Measurements from ENCODE around the gene CMC4.

The CMC4 gene

GRCh38 chrX:155070663-155070974 lies 317 bp downstream of the CMC4 start:
- Histone ChIP-seq H3K9ac (ENCODE audit: low read length) (peak overlapping the region; percentile 87), H3K27me3 (replicated peaks; ENCODE audit: control insufficient read depth, insufficient read depth, low read length) (no peaks in the 10 kb centered on the region), H3K9me3 (ENCODE audit: control insufficient read depth, low read length) (no peaks in the 10 kb centered on the region), H3K4me3 (ENCODE audit: low read length) (peak overlapping the region; percentile 86), H3K36me3 (ENCODE audit: control insufficient read depth, insufficient read depth, low read length, severe bottlenecking) (no peaks in the 10 kb centered on the region), H3K4me1 (ENCODE audit: control insufficient read depth, insufficient read depth, low read length) (peaks cover 27% of the 10 kb centered on the region)
- DNase-seq (ENCODE audit: low read depth): peak; percentile 53

- Histone ChIP-seq H3K36me3 (ENCODE audit: control insufficient read depth, insufficient read depth, low read length, severe bottlenecking) (no peaks in the 10 kb centered on the region), H3K9me3 (ENCODE audit: control insufficient read depth, low read length) (no peaks in the 10 kb centered on the region), H3K4me1 (ENCODE audit: control insufficient read depth, insufficient read depth, low read length) (peaks cover 33% of the 10 kb centered on the region), H3K4me3 (ENCODE audit: low read length) (peak overlapping the region; percentile 86), H3K9ac (ENCODE audit: low read length) (peak overlapping the region; percentile 87), H3K27me3 (replicated peaks; ENCODE audit: control insufficient read depth, insufficient read depth, low read length) (no peaks in the 10 kb centered on the region)
- DNase-seq (ENCODE audit: low read depth): no peak
These were observed 898 bp downstream of the CMC4 start for GRCh38 chrX:155070038-155070437.

- Histone ChIP-seq H3K36me3 (ENCODE audit: control insufficient read depth, insufficient read depth, low read length, severe bottlenecking) (no peaks in the 10 kb centered on the region), H3K4me1 (ENCODE audit: control insufficient read depth, insufficient read depth, low read length) (peaks cover 36% of the 10 kb centered on the region), H3K9me3 (ENCODE audit: control insufficient read depth, low read length) (no peaks in the 10 kb centered on the region), H3K4me3 (ENCODE audit: low read length) (peak overlapping the region; percentile 86), H3K27me3 (replicated peaks; ENCODE audit: control insufficient read depth, insufficient read depth, low read length) (no peaks in the 10 kb centered on the region), H3K9ac (ENCODE audit: low read length) (peak overlapping the region; percentile 87)
- DNase-seq (ENCODE audit: low read depth): no peak
These were observed 1.5 kb downstream of the CMC4 start for GRCh38 chrX:155069414-155069813.

- Histone ChIP-seq H3K9me3 (ENCODE audit: control insufficient read depth, low read length) (no peaks in the 10 kb centered on the region), H3K4me3 (ENCODE audit: low read length) (no peak overlapping the region), H3K9ac (ENCODE audit: low read length) (no peak overlapping the region), H3K36me3 (ENCODE audit: control insufficient read depth, insufficient read depth, low read length, severe bottlenecking) (no peaks in the 10 kb centered on the region), H3K4me1 (ENCODE audit: control insufficient read depth, insufficient read depth, low read length) (peaks cover 36% of the 10 kb centered on the region), H3K27me3 (replicated peaks; ENCODE audit: control insufficient read depth, insufficient read depth, low read length) (no peaks in the 10 kb centered on the region)
- DNase-seq (ENCODE audit: low read depth): peak; percentile 49
These were observed 2.8 kb downstream of the CMC4 start for GRCh38 chrX:155068165-155068564.

GRCh38 chrX:155065035-155065734 lies 5.8 kb downstream of the CMC4 start:
- H3K4me1 ChIP-seq (ENCODE audit: control insufficient read depth, insufficient read depth, low read length): peaks cover 36% of the 10 kb centered on the region
- no peaks in the 10 kb centered on the region for H3K36me3 ChIP-seq (ENCODE audit: control insufficient read depth, insufficient read depth, low read length, severe bottlenecking)
- peak; percentile 24 for DNase-seq (ENCODE audit: low read depth)
- no peak overlapping the region for H3K4me3 ChIP-seq (ENCODE audit: low read length)
- H3K27me3 ChIP-seq (replicated peaks; ENCODE audit: control insufficient read depth, insufficient read depth, low read length): no peaks in the 10 kb centered on the region
- H3K9ac ChIP-seq (ENCODE audit: low read length): no peak overlapping the region
- no peaks in the 10 kb centered on the region for H3K9me3 ChIP-seq (ENCODE audit: control insufficient read depth, low read length)

- DNase-seq (ENCODE audit: low read depth): no peak
- Histone ChIP-seq H3K36me3 (ENCODE audit: control insufficient read depth, insufficient read depth, low read length, severe bottlenecking) (no peaks in the 10 kb centered on the region), H3K4me3 (ENCODE audit: low read length) (no peak overlapping the region), H3K4me1 (ENCODE audit: control insufficient read depth, insufficient read depth, low read length) (peaks cover 16% of the 10 kb centered on the region), H3K9me3 (ENCODE audit: control insufficient read depth, low read length) (no peaks in the 10 kb centered on the region), H3K27me3 (replicated peaks; ENCODE audit: control insufficient read depth, insufficient read depth, low read length) (no peaks in the 10 kb centered on the region), H3K9ac (ENCODE audit: low read length) (no peak overlapping the region)
These were observed 9.2 kb downstream of the CMC4 start for GRCh38 chrX:155061760-155062159.

- DNase-seq (ENCODE audit: low read depth): peak; percentile 74
- H3K9me3 ChIP-seq (ENCODE audit: control insufficient read depth, low read length): no peaks in the 10 kb centered on the region
- peaks cover 4% of the 10 kb centered on the region for H3K36me3 ChIP-seq (ENCODE audit: control insufficient read depth, insufficient read depth, low read length, severe bottlenecking)
- H3K4me3 ChIP-seq (ENCODE audit: low read length): peak overlapping the region; percentile 39
- H3K9ac ChIP-seq (ENCODE audit: low read length): peak overlapping the region; percentile 20
- no peaks in the 10 kb centered on the region for H3K27me3 ChIP-seq (replicated peaks; ENCODE audit: control insufficient read depth, insufficient read depth, low read length)
- peaks cover 5% of the 10 kb centered on the region for H3K4me1 ChIP-seq (ENCODE audit: control insufficient read depth, insufficient read depth, low read length)
These were observed 13.8 kb downstream of the CMC4 start for GRCh38 chrX:155056877-155057792.

GRCh38 chrX:155056471-155056870 lies 14.5 kb downstream of the CMC4 start:
- H3K27me3 ChIP-seq (replicated peaks; ENCODE audit: control insufficient read depth, insufficient read depth, low read length): no peaks in the 10 kb centered on the region
- peaks cover 5% of the 10 kb centered on the region for H3K4me1 ChIP-seq (ENCODE audit: control insufficient read depth, insufficient read depth, low read length)
- DNase-seq (ENCODE audit: low read depth): no peak
- peak overlapping the region; percentile 20 for H3K9ac ChIP-seq (ENCODE audit: low read length)
- H3K4me3 ChIP-seq (ENCODE audit: low read length): no peak overlapping the region
- no peaks in the 10 kb centered on the region for H3K9me3 ChIP-seq (ENCODE audit: control insufficient read depth, low read length)
- peaks cover 10% of the 10 kb centered on the region for H3K36me3 ChIP-seq (ENCODE audit: control insufficient read depth, insufficient read depth, low read length, severe bottlenecking)

GRCh38 chrX:155055494-155055893 lies 15.4 kb downstream of the CMC4 start:
- Histone ChIP-seq H3K4me1 (ENCODE audit: control insufficient read depth, insufficient read depth, low read length) (peaks cover 5% of the 10 kb centered on the region), H3K4me3 (ENCODE audit: low read length) (no peak overlapping the region), H3K9me3 (ENCODE audit: control insufficient read depth, low read length) (no peaks in the 10 kb centered on the region), H3K27me3 (replicated peaks; ENCODE audit: control insufficient read depth, insufficient read depth, low read length) (no peaks in the 10 kb centered on the region), H3K9ac (ENCODE audit: low read length) (no peak overlapping the region), H3K36me3 (ENCODE audit: control insufficient read depth, insufficient read depth, low read length, severe bottlenecking) (peaks cover 10% of the 10 kb centered on the region)
- DNase-seq (ENCODE audit: low read depth): no peak

- Histone ChIP-seq H3K27me3 (replicated peaks; ENCODE audit: control insufficient read depth, insufficient read depth, low read length) (no peaks in the 10 kb centered on the region), H3K9ac (ENCODE audit: low read length) (no peak overlapping the region), H3K9me3 (ENCODE audit: control insufficient read depth, low read length) (no peaks in the 10 kb centered on the region), H3K36me3 (ENCODE audit: control insufficient read depth, insufficient read depth, low read length, severe bottlenecking) (peaks cover 10% of the 10 kb centered on the region), H3K4me3 (ENCODE audit: low read length) (no peak overlapping the region), H3K4me1 (ENCODE audit: control insufficient read depth, insufficient read depth, low read length) (peaks cover 5% of the 10 kb centered on the region)
- no peak for DNase-seq (ENCODE audit: low read depth)
These were observed 16.7 kb downstream of the CMC4 start for GRCh38 chrX:155054255-155054654.

- no peak for DNase-seq (ENCODE audit: low read depth)
- H3K36me3 ChIP-seq (ENCODE audit: control insufficient read depth, insufficient read depth, low read length, severe bottlenecking): peaks cover 10% of the 10 kb centered on the region
- no peak overlapping the region for H3K9ac ChIP-seq (ENCODE audit: low read length)
- H3K4me1 ChIP-seq (ENCODE audit: control insufficient read depth, insufficient read depth, low read length): peaks cover 8% of the 10 kb centered on the region
- no peaks in the 10 kb centered on the region for H3K9me3 ChIP-seq (ENCODE audit: control insufficient read depth, low read length)
- no peaks in the 10 kb centered on the region for H3K27me3 ChIP-seq (replicated peaks; ENCODE audit: control insufficient read depth, insufficient read depth, low read length)
- no peak overlapping the region for H3K4me3 ChIP-seq (ENCODE audit: low read length)
These were observed 17.3 kb downstream of the CMC4 start for GRCh38 chrX:155053656-155054055.
